ENCODE data around the gene IP6K2.
A peak's percentile ranks its signal among the peaks of the same experiment; 100 is the strongest.

Gene IP6K2

DNA sequence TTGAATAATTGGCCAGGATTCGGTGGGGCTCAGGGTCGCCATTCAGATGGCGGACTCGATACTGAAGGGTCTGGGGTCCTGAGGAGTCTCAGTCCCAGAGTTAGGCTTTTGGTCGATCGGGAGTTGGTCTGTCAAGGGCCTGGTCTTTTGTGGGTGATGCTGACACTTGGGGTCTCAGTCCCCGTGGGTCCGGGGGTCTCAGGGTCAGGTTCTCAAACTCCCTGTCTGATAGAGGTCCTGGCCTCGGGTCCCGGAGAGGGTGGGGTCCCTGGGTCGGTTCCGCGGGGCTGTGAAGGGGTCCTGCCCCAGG is 31.8 kb downstream of the IP6K2 start:
- DNase-seq (ENCODE audit: low read depth, low spot score): no peak
- peak overlapping the region; percentile 77 for H3K4me3 ChIP-seq (ENCODE audit: low read depth, low read length)
- TF ChIP-seq, protein P1, sequence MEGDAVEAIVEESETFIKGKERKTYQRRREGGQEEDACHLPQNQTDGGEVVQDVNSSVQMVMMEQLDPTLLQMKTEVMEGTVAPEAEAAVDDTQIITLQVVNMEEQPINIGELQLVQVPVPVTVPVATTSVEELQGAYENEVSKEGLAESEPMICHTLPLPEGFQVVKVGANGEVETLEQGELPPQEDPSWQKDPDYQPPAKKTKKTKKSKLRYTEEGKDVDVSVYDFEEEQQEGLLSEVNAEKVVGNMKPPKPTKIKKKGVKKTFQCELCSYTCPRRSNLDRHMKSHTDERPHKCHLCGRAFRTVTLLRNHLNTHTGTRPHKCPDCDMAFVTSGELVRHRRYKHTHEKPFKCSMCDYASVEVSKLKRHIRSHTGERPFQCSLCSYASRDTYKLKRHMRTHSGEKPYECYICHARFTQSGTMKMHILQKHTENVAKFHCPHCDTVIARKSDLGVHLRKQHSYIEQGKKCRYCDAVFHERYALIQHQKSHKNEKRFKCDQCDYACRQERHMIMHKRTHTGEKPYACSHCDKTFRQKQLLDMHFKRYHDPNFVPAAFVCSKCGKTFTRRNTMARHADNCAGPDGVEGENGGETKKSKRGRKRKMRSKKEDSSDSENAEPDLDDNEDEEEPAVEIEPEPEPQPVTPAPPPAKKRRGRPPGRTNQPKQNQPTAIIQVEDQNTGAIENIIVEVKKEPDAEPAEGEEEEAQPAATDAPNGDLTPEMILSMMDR (IDR thresholded peaks at IDR 0.05; ENCODE audit: low read depth, low read length): no peak
- in situ Hi-C loops (cut with HindIII; ENCODE audit: low sequenced_read_pairs): no loop called here

DNA sequence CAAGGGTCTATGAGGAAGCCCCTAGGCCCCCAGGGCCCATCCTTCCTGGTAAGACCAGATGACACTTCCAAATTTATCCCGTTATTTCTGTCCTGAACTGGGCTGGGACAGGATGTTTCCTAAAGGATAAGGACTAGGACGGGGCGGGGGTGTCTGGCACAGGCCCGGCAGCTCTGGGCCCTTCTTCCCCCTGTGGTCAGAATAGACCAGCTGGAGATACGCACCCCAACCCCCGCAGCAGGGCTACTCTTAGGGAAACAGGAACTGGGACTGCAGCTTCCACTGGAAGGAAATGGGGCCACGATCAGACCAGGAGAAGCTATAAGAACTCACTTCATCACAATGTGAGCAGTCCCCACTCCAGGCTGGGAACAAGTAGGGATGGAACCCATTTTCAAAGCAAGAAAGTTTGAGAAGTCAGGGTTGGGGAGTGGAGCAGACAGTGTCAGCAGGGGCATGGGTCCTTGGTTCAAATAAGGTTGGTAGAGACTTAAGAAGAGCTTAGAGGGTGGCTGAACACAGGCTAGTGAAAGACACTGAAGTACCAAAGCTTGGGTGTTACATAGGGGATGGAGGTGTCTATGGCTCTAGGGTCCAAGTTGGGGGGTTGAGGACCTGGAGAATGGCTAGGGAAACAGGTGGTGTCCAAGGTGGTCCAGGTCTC is 32.4 kb downstream of the IP6K2 start:
- peak overlapping the region; percentile 77 for H3K4me3 ChIP-seq (ENCODE audit: low read depth, low read length)
- TF ChIP-seq, protein P1 (IDR thresholded peaks at IDR 0.05; ENCODE audit: low read depth, low read length): no peak
- no peak for DNase-seq (ENCODE audit: low read depth, low spot score)
- in situ Hi-C loops (cut with HindIII; ENCODE audit: low sequenced_read_pairs): no loop called here

DNA sequence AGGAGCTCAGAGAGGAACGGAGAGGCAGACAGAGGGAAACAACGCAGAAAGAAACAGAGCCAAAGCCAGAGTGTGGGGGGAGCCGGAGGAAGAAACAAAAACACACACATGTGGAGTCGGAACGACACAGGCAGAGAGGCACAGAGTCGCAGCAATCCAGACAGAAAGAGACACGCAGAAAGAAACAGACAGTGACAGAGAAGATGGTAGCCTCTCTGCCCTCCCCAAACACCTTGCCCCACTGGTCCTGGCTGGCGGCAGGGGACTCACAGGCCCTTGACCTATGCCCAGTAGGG is 33.0 kb downstream of the IP6K2 start:
- H3K4me3 ChIP-seq (ENCODE audit: low read depth, low read length): no peak overlapping the region

DNA sequence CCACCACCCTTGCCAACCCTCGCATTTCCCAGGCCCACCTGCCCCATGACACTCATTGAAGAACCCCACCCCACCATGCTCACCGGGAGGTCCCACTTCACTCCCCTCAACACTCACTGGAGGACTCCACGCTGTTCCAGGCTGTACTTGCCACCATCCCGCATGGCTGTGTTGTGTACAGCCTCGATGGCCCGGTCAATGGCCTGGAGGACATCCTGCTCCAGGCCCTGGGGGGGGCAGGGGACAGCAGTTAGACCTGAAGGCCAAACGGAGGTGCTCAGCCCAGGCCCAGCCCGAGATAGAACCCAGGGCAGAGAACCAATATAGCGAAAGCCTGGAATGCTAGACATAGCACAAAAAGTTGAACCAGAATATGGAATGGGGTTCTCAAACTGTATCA is 34.2 kb downstream of the IP6K2 start:
- DNase-seq (ENCODE audit: low read depth, low spot score): no peak
- TF ChIP-seq, protein P1 (IDR thresholded peaks at IDR 0.05; ENCODE audit: low read depth, low read length): no peak
- no peak overlapping the region for H3K4me3 ChIP-seq (ENCODE audit: low read depth, low read length)
- in situ Hi-C loops (cut with HindIII; ENCODE audit: low sequenced_read_pairs): no loop called here

More for the DNA sequence above, 33.0 kb downstream of the IP6K2 start:
- DNase-seq (ENCODE audit: low read depth, low spot score): no peak
- TF ChIP-seq, protein P1 (IDR thresholded peaks at IDR 0.05; ENCODE audit: low read depth, low read length): no peak
- in situ Hi-C loops (cut with HindIII; ENCODE audit: low sequenced_read_pairs): no loop called here

DNA sequence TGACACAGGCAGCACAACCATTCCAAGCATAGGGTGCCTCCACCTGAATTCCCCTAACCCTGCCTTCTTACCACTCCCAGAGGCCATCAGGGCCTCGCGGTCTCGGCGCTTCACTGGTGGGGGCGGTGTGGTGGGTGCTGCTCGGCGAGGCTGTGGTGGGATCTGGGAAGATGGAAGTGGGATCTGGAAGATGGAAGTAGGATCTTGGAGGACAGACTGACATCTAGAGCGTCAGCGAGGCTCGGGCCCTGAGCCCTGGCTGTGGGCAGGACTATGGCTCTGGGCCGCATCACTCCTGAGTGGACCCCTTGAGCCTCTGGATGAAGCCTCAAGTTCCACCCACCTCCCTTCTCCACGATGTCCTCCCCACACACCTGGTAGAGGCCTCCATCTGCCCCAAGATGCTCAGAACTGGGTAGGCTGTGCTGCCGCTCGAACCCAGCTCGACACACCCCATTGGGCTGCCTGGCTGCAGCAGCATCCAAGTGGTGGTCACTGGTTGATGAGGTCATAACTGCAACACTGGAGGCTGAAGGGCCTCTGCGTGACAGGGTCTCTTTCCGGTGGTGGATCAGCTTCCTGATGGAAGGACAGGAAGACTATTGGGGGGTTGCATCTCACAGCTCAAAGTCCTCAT is 34.9 kb downstream of the IP6K2 start:
- in situ Hi-C loops (cut with HindIII; ENCODE audit: low sequenced_read_pairs): no loop called here
- TF ChIP-seq, protein P1 (IDR thresholded peaks at IDR 0.05; ENCODE audit: low read depth, low read length): no peak
- H3K4me3 ChIP-seq (ENCODE audit: low read depth, low read length): no peak overlapping the region
- no peak for DNase-seq (ENCODE audit: low read depth, low spot score)

DNA sequence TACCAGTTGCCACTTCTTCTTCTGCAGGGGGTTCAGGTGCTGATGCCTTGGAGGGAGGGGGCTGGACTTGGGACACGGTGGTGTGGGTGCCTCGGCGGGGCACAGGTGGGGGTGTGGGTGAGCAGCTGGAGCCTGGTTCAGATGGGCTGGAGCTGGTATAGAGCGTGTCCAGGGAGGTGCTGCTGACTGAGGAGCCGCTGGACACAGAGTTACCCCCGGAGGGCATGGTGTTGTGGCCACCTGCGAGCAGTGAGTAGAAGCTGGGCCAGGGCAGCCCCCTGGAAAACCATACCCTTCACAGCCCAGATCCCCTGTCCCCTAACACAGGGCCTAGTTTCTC is 35.5 kb downstream of the IP6K2 start:
- in situ Hi-C loops (cut with HindIII; ENCODE audit: low sequenced_read_pairs): no loop called here
- TF ChIP-seq, protein P1 (IDR thresholded peaks at IDR 0.05; ENCODE audit: low read depth, low read length): no peak

More for the DNA sequence above, 35.5 kb downstream of the IP6K2 start:
- DNase-seq (ENCODE audit: low read depth, low spot score): no peak
- no peak overlapping the region for H3K4me3 ChIP-seq (ENCODE audit: low read depth, low read length)
